ENCODE measurements around the gene DYNC2I2.
A peak's percentile ranks its signal among the peaks of the same experiment; 100 is the strongest.
"Not testable (repeated sequence)": the region's sequence is repeated elsewhere in the genome, so short reads cannot be mapped to it uniquely, and the experiment has no call there.

Gene DYNC2I2

GRCh38 chr9:128656416-128657343, at the start of gene DYNC2I2:
DYNC2I2 (minus strand) TSS chr9:128656847; CDS start chr9:128656726, 121 bp downstream.
- DNase-seq (ENCODE audit: low read depth in 1 of 2, low spot score in 1 of 2), result peak; percentile 91 to 95

- DNase-seq (ENCODE audit: low read depth in 1 of 2, low spot score in 1 of 2), result no peak
Measured at GRCh38 chr9:128706045-128706444, 49.4 kb upstream of the DYNC2I2 start.

DNA sequence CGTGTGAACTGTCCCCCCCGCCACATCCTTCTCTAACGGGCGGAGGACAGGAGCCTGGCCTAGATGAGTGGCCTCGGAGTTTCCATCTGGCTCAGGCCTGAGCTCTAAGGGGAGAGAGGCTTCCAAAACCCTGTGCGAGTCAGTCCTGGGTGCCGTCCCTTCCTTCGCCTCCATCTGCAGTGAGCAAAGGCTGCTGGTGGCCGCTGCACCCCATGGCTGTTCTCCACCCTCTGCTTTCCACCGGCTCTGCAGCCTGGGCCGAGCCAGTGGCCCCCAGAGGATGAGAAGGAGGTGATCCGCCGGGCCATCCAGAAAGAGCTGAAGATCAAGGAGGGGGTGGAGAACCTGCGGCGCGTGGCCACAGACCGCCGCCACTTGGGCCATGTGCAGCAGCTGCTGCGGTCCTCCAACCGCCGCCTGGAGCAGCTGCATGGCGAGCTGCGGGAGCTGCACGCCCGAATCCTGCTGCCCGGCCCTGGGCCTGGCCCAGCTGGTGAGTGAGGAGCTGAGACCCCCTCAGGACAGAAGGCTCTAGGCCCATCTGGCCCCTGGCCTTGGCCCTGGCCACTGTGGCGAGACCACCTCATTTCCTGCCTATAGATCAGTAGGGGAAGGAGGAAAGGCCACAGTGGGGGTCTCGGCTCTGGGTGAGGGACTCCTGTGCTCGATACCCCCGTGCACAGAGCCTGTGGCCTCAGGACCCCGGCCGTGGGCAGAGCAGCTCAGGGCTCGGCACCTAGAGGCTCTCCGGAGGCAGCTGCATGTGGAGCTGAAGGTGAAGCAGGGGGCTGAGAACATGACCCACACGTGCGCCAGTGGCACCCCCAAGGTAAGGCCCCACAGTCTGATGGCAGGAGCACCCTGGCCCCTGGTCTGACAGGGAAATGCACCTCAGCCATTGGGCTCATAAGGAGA, 48.7 kb upstream of the DYNC2I2 start:
- no peak for DNase-seq (ENCODE audit: low read depth in 1 of 2, low spot score in 1 of 2)

DNA sequence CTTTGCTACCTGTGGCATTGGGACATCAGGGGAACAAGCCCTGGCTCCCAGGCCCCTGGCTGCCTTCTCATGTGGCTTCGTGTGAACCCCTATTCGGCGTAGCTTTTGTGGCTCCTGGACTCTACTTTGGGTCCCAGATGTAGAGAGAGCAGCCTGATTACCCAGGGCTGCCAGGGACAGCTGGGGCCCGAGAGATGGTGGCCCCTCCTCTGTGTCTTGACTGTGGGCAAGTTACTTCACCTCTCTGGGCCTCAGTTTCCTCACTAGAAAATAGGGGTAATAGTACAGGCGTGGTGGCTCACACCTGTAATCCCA, 47.7 kb upstream of the DYNC2I2 start:
- no peak for DNase-seq (ENCODE audit: low read depth in 1 of 2, low spot score in 1 of 2)

- DNase-seq (ENCODE audit: low read depth in 1 of 2, low spot score in 1 of 2), result no peak
Measured at GRCh38 chr9:128703616-128704355, 47.1 kb upstream of the DYNC2I2 start.

- DNase-seq (ENCODE audit: low read depth in 1 of 2, low spot score in 1 of 2), result no peak
Measured at GRCh38 chr9:128702949-128703615, 46.4 kb upstream of the DYNC2I2 start.

- peak; percentile 76 to 83 for DNase-seq (ENCODE audit: low read depth in 1 of 2, low spot score in 1 of 2)
Measured at GRCh38 chr9:128702445-128702948, 45.9 kb upstream of the DYNC2I2 start, which contains the start of gene PKN3. PKN3 (plus strand) TSS chr9:128702503; CDS start chr9:128702916, 413 bp downstream.

DNA sequence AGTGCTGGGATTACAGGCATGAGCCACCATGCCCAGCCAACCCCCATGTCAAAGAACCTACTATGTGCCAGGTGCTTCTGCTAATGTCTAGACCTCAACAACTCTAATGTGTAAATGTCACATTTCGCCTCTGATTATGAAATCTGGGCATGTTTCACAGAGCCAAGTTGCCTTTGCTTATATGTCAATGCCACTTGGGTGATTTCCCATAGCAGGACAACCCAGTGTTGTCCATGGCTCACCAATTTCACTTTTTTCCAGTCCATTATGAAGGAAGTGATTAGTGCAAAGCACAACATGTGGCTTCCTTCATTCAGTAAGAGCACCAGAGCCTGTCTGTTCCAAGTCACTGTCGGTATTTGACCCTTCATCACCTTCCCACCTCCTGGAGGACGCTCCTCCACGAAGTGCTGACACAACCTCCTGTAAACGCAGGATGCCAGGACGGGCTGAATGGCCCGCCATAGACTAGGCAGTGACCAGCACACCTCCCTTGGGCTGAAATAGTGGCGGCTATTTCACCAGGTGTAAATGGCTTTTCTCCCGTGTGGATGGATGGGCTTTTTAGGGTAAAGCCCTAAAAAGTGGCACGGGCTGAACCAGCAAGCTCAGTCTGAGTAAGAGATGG, 44.7 kb upstream of the DYNC2I2 start:
- DNase-seq (ENCODE audit: low read depth in 1 of 2, low spot score in 1 of 2), result no peak

- DNase-seq (ENCODE audit: low read depth in 1 of 2, low spot score in 1 of 2), result not testable (repeated sequence)
Measured at GRCh38 chr9:128699096-128699795, 42.6 kb upstream of the DYNC2I2 start.

DNA sequence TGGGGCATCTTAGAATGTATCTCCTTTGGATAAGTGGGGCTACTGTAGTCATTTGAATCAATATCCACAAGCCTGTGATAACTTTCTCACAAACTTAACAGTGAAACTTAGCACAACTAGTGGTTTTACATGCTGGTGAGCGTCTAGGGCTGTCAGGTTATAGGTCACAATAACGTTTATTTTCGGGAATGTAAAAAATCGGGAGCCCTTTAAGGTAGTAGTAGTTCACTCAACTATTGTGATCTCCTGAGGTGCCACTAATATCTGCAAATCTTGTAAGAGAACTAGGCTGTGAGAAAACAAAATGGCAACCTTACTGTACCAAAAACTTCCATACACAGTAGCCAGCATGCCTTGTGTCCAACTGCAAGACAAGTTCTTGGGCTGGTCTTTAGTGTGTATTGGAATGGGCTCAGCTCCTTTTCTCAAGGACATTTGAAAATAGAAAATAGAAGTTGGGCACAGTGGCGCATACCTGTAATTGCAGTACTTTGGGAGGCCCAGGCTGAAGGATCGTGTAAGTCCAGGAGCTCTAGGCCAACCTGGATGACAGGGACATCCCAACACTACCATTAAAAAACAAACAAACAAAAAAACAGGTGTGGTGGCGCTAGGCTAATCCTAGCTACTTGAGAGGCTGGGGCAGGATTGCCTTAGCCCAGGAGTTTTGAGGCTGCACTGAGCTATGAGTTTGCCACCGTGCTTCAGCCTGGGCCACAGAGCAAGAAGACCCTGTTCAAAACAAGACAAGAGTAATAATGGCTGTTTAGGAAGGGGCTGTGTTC, 40.5 kb upstream of the DYNC2I2 start:
- DNase-seq (ENCODE audit: low read depth in 1 of 2, low spot score in 1 of 2), result no peak

DNA sequence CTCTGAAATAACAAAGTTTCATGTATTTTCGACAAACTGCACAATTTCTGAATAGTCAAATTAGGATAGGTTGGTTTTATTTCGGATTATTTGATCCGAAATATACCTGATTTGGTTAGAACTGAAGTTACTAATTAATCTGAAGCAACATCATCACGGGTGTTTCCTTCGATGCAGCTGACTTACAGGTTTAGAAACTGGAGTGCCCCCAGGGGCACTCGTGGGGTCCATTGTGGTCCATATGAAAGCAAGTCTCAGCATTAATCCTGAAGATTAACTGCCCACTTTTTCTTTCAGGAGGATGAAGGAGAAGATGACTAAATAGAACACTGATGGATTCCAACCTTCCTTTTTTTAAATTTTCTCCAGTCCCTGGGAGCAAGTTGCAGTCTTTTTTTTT, 37.7 kb upstream of the DYNC2I2 start:
- DNase-seq (ENCODE audit: low read depth in 1 of 2, low spot score in 1 of 2), result no peak

DNA sequence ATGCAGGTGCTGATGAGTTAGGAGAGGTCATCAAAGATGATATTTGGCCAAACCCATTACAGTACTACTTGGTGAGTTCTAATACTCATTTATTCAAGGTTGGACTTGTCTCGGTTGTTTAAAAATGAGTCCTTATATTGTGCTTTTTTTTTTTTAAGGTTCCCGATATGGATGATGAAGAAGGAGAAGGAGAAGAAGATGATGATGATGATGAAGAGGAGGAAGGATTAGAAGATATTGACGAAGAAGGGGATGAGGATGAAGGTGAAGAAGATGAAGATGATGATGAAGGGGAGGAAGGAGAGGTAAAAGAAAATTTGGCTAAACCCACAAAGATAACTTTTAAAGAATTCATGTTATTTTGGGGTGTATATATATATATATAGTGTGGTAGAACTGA, 37.1 kb upstream of the DYNC2I2 start:
- DNase-seq (ENCODE audit: low read depth in 1 of 2, low spot score in 1 of 2), result not testable (repeated sequence)

GRCh38 chr9:128690684-128691034, 34.0 kb upstream of the DYNC2I2 start:
- DNase-seq (ENCODE audit: low read depth in 1 of 2, low spot score in 1 of 2), result no peak

GRCh38 chr9:128689820-128690683, 33.4 kb upstream of the DYNC2I2 start:
- DNase-seq (ENCODE audit: low read depth in 1 of 2, low spot score in 1 of 2), result peak; percentile 28 to 40

DNA sequence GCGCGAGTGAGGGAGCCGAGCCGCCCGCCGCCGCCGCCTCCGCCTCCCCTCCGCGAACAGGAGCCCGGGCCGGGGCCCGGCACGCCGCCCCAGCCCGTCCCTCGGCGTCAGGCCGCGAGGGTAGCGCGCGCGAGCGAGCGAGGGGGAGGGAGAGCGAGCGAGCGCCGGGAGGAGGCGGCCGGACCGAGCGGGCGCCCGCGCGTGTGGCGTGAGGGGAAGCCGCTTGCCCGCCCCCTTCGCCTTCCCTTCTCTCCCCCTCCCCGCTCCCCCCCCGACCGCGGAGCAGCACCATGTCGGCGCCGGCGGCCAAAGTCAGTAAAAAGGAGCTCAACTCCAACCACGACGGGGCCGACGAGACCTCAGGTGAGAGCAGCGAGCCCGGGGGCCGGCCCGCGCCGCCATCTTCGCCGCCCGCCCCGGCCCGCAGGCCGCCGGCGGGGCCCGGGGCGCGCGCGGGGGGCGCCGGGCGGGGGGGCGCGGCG, 32.7 kb upstream of the DYNC2I2 start:
- peak in 1 of 2 donors; percentile 32 for DNase-seq (ENCODE audit: low read depth in 1 of 2, low spot score in 1 of 2)

DNA sequence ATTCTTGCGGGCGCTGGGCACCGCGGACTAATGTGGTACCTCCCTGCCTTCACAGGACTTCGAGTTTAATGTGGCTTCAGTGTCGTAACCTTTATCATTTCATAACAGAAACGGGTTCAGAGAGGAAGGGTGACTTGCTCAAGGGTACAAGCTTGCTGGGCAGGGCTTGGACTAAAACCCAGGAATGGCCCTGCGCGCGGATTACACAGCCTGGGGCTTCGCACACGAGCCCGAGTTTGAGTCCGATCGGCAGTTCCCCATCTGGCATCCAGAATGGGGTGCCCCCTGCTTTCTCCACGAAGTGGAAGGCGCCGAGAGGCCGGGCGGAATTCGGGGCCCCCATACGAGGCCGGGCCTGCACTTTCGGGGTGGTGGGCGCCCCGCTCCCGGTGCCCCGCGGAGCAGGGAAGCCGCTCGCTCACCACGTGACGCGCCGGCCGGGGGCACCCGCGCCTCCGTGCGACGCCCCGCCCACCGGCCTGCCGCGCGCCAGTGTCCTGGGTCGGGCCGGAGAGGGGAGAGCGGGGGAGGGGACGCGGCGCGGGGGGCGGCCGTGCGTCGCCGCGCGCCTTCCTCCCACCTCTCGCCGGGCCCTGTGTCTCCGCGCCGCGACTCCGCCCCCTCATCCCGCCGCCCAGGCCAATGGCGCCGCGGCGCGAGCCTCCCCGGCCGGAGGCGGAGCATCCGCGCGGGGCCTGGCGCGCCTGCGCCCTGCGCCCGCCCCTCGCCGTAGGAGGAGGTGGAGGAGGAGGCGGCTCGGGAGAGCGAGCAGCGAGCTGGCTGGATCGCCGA, 32.0 kb upstream of the DYNC2I2 start, which contains the start of gene SET:
Gene SET, plus strand, starts transcription at position 722 of the 792 bp plus-strand sequence. CDS start 361 bp downstream, outside the sequence.
- peak; percentile 81 to 85 for DNase-seq (ENCODE audit: low read depth in 1 of 2, low spot score in 1 of 2)

Measured in activated CD4-positive, alpha-beta T cell treated with anti-CD3 and anti-CD28 coated beads, Interleukin-2, amount 50 U/mL, for 24 hours (primary cell).